HepG2 (cell line): Measurements from ENCODE around the gene ATP7A. TPM values are rescaled to one million over a fixed set of nuclear protein-coding genes. Genes with fewer than 3 reads are reported as not detected.

ENCODE experiments used
- ATAC-seq: fragments of 200-7000 bp; cut with Tn5 transposase; 3 replicates; pipeline ENCODE4 v1.9.1; 2020; ENCODE audit warnings: mild to moderate bottlenecking, moderate library complexity
- BruUV-seq: library from RNA; stranded (reverse); fragments of 400-500 nt; replicated peaks from 2 replicates; lab custom pipeline; 2021; lab: Mats Ljungman, UMichigan
- CTCF ChIA-PET: fragments of 300-600 bp; formaldehyde crosslinking; extraction: SDS; loops from one replicate; lab custom pipeline; 2021; ENCODE audit warnings: low total read pairs, inconsistent platforms, low intra/inter-chr PET ratio; lab: Yijun Ruan, JAX
- POLR2A ChIA-PET: fragments of 350-600 bp; sonication (Branson Sonifier 250); formaldehyde crosslinking; loops from one replicate; lab custom pipeline; 2020; ENCODE audit warnings: antibody characterized with exemption, inconsistent platforms; lab: Yijun Ruan, JAX
- DNase-seq: peaks from one replicate; pipeline ENCODE4 v3.0.0-alpha.2; 2015; ENCODE audit warnings: low spot score
- FAIRE-seq: peaks from 3 replicates; lab custom pipeline; 2011; peaks lifted over from hg19 to GRCh38; lab: Jason Lieb, UNC
- H2AFZ ChIP-seq: one replicate; pipeline ENCODE4 v1.6.1; 2011; ENCODE audit warnings: low read length, inconsistent platforms
- H3K27ac ChIP-seq: fragments of 300-600 bp; 3 replicates; pipeline ENCODE4 v1.8.0; 2011; ENCODE audit warnings: mixed run types, mild to moderate bottlenecking, mixed read lengths, low read length, inconsistent platforms; ENCODE audit not compliant: insufficient read depth; ENCODE audit errors: extremely low read length
- H3K27me3 ChIP-seq, 2 experiments: fragments of 200-600 bp in 1 of 2; 2 replicates in 1 of 2; 3 replicates in 1 of 2; pipeline versions ENCODE4 v1.6.0 to v1.8.0; 2011; ENCODE audit warnings: low read length in 2 of 2, mild to moderate bottlenecking in 2 of 2, moderate library complexity in 2 of 2, inconsistent platforms in 1 of 2; ENCODE audit not compliant: insufficient read depth in 2 of 2, control insufficient read depth in 1 of 2
- H3K36me3 ChIP-seq, 2 experiments: fragments of 200-600 bp in 1 of 2; replicated peaks in 1 of 2; 2 replicates in 1 of 2; 3 replicates in 1 of 2; pipeline versions ENCODE4 v1.5.1 to v1.8.0; 2011; ENCODE audit warnings: low read length in 2 of 2, inconsistent platforms in 1 of 2; ENCODE audit not compliant: insufficient read depth in 2 of 2, control insufficient read depth in 1 of 2
- H3K4me1 ChIP-seq: 2 replicates; pipeline ENCODE4 v1.5.1; 2012; ENCODE audit warnings: low read length, inconsistent platforms; ENCODE audit not compliant: insufficient read depth
- H3K4me2 ChIP-seq: 2 replicates; pipeline ENCODE4 v1.6.0; 2011; ENCODE audit warnings: low read depth, low read length, inconsistent platforms
- H3K4me3 ChIP-seq, 3 experiments: fragments of 200-600 bp in 1 of 3; sonication (generic), shearing (Covaris generic) in 1 of 3; replicated peaks in 1 of 3; 2 replicates each; pipeline ENCODE4 v1.5.1; 2011 to 2016; ENCODE audit warnings: low read length in 3 of 3, inconsistent platforms in 2 of 3, low read depth in 2 of 3, mild to moderate bottlenecking in 2 of 3, control low read depth in 1 of 3, mixed read lengths in 1 of 3; ENCODE audit not compliant: insufficient read depth in 1 of 3
- H3K79me2 ChIP-seq: one replicate; pipeline ENCODE4 v1.6.1; 2011; ENCODE audit warnings: low read length, inconsistent platforms; ENCODE audit not compliant: insufficient read depth
- H3K9ac ChIP-seq: 2 replicates; pipeline ENCODE4 v1.6.0; 2011; ENCODE audit warnings: mild to moderate bottlenecking, low read depth, low read length, inconsistent platforms; ENCODE audit not compliant: insufficient read depth
- H3K9me3 ChIP-seq: 2 replicates; pipeline ENCODE4 v1.5.1; 2012; ENCODE audit warnings: mild to moderate bottlenecking, low read length
- H4K20me1 ChIP-seq: 2 replicates; pipeline ENCODE4 v1.6.0; 2011; ENCODE audit warnings: inconsistent platforms, mild to moderate bottlenecking, low read length, moderate library complexity; ENCODE audit not compliant: insufficient read depth
- MED13 ChIP-seq: sonication (generic); formaldehyde crosslinking; IDR thresholded peaks from 2 replicates; pipeline ENCODE4 v1.5.0; 2020; ENCODE audit warnings: missing genetic modification reagents
- NBN ChIP-seq: fragments of 450-650 bp; conservative IDR thresholded peaks from 2 replicates; pipeline ENCODE4 v1.6.1; 2017
- NPAS2 ChIP-seq: sonication (generic); formaldehyde crosslinking; IDR thresholded peaks from 2 replicates; pipeline ENCODE4 v1.8.0; 2022; ENCODE audit warnings: mild to moderate bottlenecking, missing genetic modification reagents, borderline replicate concordance
- SNAPC2 ChIP-seq: sonication (generic); formaldehyde crosslinking; IDR thresholded peaks from 2 replicates; pipeline ENCODE4 v1.8.1; 2022; ENCODE audit warnings: mild to moderate bottlenecking, missing genetic modification reagents
- SRF ChIP-seq: IDR thresholded peaks from 2 replicates; pipeline ENCODE4 v1.6.1; 2011; ENCODE audit warnings: mild to moderate bottlenecking, low read depth, low read length, moderate library complexity
- ZNF10 ChIP-seq: sonication (generic); formaldehyde crosslinking; IDR thresholded peaks from 2 replicates; pipeline ENCODE4 v1.4.0; 2020; ENCODE audit warnings: mild to moderate bottlenecking, low read depth, missing genetic modification reagents, borderline replicate concordance
- ZNF225 ChIP-seq: sonication (generic); formaldehyde crosslinking; IDR thresholded peaks from 2 replicates; pipeline ENCODE4 v1.4.0; 2020; ENCODE audit warnings: mild to moderate bottlenecking, missing genetic modification reagents
- ZNF282 ChIP-seq: fragments of 450-650 bp; IDR thresholded peaks from 2 replicates; pipeline ENCODE4 v1.6.1; 2018; ENCODE audit not compliant: partially characterized antibody
- ZNF326 ChIP-seq: sonication (generic); formaldehyde crosslinking; IDR thresholded peaks from 2 replicates; pipeline ENCODE4 v1.4.0; 2020; ENCODE audit warnings: missing genetic modification reagents, borderline replicate concordance
- ZNF441 ChIP-seq: sonication (generic); formaldehyde crosslinking; IDR thresholded peaks from 2 replicates; pipeline ENCODE4 v1.7.0; 2021; ENCODE audit warnings: missing genetic modification reagents, borderline replicate concordance
- ZNF891 ChIP-seq: sonication (generic); formaldehyde crosslinking; IDR thresholded peaks from 2 replicates; pipeline ENCODE4 v1.5.0; 2020; ENCODE audit warnings: mild to moderate bottlenecking, missing genetic modification reagents
- WGBS: methylation state at CpG from one replicate; pipeline ENCODE4 v1.1.6; 2017; ENCODE audit warnings: low lambda C conversion rate; 5-methylcytosine and 5-hydroxymethylcytosine counted together
- in situ Hi-C: cut with HindIII; loops from 2 replicates; pipeline ENCODE4 v1.10.0; 2017; ENCODE audit warnings: low pct_unique_long_range_greater_than_20kb; ENCODE audit not compliant: extremely low pct_ligation_motif_present
- intact Hi-C: fragments of 100-400 bp; cut with micrococcal nuclease; formaldehyde crosslinking; loops from one replicate; pipeline ENCODE4 v1.10.0; 2022; ENCODE audit not compliant: unreplicated experiment
- polyA plus RNA-seq, 8 experiments: library from polyadenylated mRNA; depleted of rRNA in 3 of 8; stranded (reverse) in 7 of 8; unstranded in 1 of 8; fragments of >200 nt; fragmentation: Illumina TruSeq in 4 of 8; extraction: Trizol in 4 of 8; gene quantifications; 2 replicates each; pipeline versions ENCODE4 v1.2.1 to v1.2.3, GENCODE V29; 2011 to 2016; ENCODE audit warnings: low read depth in 4 of 8, missing spikeins in 1 of 8, mixed read lengths in 1 of 8; ENCODE audit not compliant: insufficient read depth in 1 of 8
- total RNA-seq, 5 experiments: library from RNA; depleted of rRNA; stranded (reverse); fragments of >200 nt; fragmentation: Illumina TruSeq; extraction: Trizol; gene quantifications; 2 replicates each; pipeline ENCODE4 v1.2.3, GENCODE V29; 2016; ENCODE audit warnings: low read depth in 1 of 5
- TF ChIP-seq, protein P1 (sequence below): sonication (generic); formaldehyde crosslinking; IDR thresholded peaks from 2 replicates; pipeline ENCODE4 v1.9.0; 2021; ENCODE audit warnings: missing genetic modification reagents, borderline replicate concordance
- TF ChIP-seq, protein P2 (sequence below): sonication (generic); formaldehyde crosslinking; IDR thresholded peaks from 2 replicates; pipeline ENCODE4 v1.8.0; 2022; ENCODE audit warnings: mild to moderate bottlenecking, missing genetic modification reagents

Gene ATP7A
- total and polyA plus RNA-seq, 2 of the 13 experiments (the other 11 are each of a cell fraction or from before 2014, with no cell fraction given) = 1.7 to 4.7 TPM

DNA sequence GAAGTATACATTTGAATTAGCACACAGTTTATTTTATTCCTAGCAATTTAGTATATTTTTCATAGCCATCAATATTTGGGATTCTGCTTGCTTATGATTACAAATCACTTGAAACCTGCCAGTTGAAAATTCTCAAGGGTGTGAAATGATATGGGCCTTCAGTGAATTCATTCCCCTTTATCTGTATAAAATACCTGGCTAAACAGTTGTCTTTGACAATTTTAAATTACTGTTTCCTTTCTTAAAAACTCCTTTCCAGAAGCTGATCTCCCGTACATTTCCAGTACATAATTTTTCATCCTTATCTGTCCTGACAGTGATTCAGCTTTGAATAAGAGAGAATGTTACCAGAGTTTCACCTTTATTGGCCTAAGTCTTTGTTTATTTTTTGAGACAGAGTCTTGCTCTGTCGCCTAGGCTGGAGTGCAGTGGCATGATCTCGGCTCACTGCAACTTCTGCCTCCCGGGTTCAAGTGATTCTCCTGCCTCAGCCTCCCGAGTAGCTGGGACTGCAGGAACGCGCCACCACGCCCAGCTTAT, 13.9 kb downstream of the ATP7A start:
- Histone ChIP-seq H3K4me1 (no peaks in the 10 kb centered on the region), H3K36me3 (no peaks in the 10 kb centered on the region), H3K79me2 (no peaks in the 10 kb centered on the region), H3K4me3 (no peak overlapping the region), H3K4me2 (no peak overlapping the region), H3K27ac (no peak overlapping the region), H3K9ac (no peak overlapping the region), H2AFZ (no peak overlapping the region), H3K27me3 (no peaks in the 10 kb centered on the region), H3K9me3 (no peaks in the 10 kb centered on the region), H4K20me1 (no peaks in the 10 kb centered on the region)
- FAIRE-seq (no peak), ATAC-seq (no peak), DNase-seq (no peak)
- TF ChIP-seq NBN (no peak), ZNF891 (CRISPR knock-in tag) (no peak), ZNF10 (CRISPR knock-in tag) (no peak), ZNF225 (CRISPR knock-in tag) (no peak), ZNF326 (CRISPR knock-in tag) (no peak), MED13 (CRISPR knock-in tag) (no peak), SRF (no peak), ZNF441 (CRISPR knock-in tag) (no peak), SNAPC2 (CRISPR knock-in tag) (no peak), NPAS2 (no peak), ZNF282 (no peak)
- TF ChIP-seq, protein P1, sequence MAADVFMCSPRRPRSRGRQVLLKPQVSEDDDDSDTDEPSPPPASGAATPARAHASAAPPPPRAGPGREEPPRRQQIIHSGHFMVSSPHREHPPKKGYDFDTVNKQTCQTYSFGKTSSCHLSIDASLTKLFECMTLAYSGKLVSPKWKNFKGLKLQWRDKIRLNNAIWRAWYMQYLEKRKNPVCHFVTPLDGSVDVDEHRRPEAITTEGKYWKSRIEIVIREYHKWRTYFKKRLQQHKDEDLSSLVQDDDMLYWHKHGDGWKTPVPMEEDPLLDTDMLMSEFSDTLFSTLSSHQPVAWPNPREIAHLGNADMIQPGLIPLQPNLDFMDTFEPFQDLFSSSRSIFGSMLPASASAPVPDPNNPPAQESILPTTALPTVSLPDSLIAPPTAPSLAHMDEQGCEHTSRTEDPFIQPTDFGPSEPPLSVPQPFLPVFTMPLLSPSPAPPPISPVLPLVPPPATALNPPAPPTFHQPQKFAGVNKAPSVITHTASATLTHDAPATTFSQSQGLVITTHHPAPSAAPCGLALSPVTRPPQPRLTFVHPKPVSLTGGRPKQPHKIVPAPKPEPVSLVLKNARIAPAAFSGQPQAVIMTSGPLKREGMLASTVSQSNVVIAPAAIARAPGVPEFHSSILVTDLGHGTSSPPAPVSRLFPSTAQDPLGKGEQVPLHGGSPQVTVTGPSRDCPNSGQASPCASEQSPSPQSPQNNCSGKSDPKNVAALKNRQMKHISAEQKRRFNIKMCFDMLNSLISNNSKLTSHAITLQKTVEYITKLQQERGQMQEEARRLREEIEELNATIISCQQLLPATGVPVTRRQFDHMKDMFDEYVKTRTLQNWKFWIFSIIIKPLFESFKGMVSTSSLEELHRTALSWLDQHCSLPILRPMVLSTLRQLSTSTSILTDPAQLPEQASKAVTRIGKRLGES = no peak
- TF ChIP-seq, protein P2, sequence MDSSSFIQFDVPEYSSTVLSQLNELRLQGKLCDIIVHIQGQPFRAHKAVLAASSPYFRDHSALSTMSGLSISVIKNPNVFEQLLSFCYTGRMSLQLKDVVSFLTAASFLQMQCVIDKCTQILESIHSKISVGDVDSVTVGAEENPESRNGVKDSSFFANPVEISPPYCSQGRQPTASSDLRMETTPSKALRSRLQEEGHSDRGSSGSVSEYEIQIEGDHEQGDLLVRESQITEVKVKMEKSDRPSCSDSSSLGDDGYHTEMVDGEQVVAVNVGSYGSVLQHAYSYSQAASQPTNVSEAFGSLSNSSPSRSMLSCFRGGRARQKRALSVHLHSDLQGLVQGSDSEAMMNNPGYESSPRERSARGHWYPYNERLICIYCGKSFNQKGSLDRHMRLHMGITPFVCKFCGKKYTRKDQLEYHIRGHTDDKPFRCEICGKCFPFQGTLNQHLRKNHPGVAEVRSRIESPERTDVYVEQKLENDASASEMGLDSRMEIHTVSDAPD (CRISPR knock-in tag) = no peak
- ChIA-PET POLR2A (no interaction called here), CTCF (no interaction called here)
- in situ Hi-C loops (loop anchor here (25.0 kb wide), 1 partner anchor 188 kb away; the partner anchor contains the start of gene PGK1), intact Hi-C loops (no loop called here)
- no TSS peak for BruUV-seq
- WGBS = 93% methylated on average over 5 of the region's 8 CpGs
